ENCODE measurements around the gene AOPEP.

GRCh38 chr9:94881454-94881853, 155.0 kb downstream of the AOPEP start:
- TF ChIP-seq POU2F2 (IDR thresholded peaks at IDR 0.05; ENCODE audit: low read depth, low read length) (no peak), POLR2A (IDR thresholded peaks at IDR 0.05; ENCODE audit: low read depth, low read length) (no peak)

Measured in GM12891 (cell line).